Panc1 (cell line): ENCODE data around the gene NFATC2IP. TPM values are rescaled to one million over a fixed set of nuclear protein-coding genes. Genes with fewer than 3 reads are reported as not detected.
A peak's percentile ranks its signal among the peaks of the same experiment; 100 is the strongest.

Experiments
- ATAC-seq: fragments of 200-7000 bp; cut with Tn5 transposase; 2 replicates; pipeline ENCODE4 v1.9.1; 2020; ENCODE audit warnings: mild to moderate bottlenecking, moderate library complexity
- BruUV-seq: library from RNA; stranded (reverse); fragments of 400-500 nt; replicated peaks from 2 replicates; lab custom pipeline; 2021; lab: Mats Ljungman, UMichigan
- CTCF ChIA-PET: fragments of 300-600 bp; sonication (Branson Sonifier 250); formaldehyde crosslinking; loops from one replicate; lab custom pipeline; 2022; ENCODE audit warnings: antibody characterized with exemption; lab: Charles Lee
- POLR2A ChIA-PET: fragments of 300-600 bp; sonication (Branson Sonifier 250); formaldehyde crosslinking; loops from one replicate; lab custom pipeline; 2022; ENCODE audit warnings: antibody characterized with exemption; lab: Charles Lee
- DNase-seq: peaks from one replicate; pipeline ENCODE4 v3.0.0-alpha.2; 2010; ENCODE audit warnings: low read depth, low spot score
- H3K27ac ChIP-seq: 2 replicates; pipeline ENCODE4 v1.5.1; 2011; ENCODE audit warnings: mild to moderate bottlenecking, low read length, inconsistent platforms
- H3K27me3 ChIP-seq: fragments of 200-500 bp; sonication (Bioruptor generic); 2 replicates; pipeline ENCODE4 v1.6.0; 2014; ENCODE audit warnings: low read length, inconsistent platforms; ENCODE audit not compliant: control insufficient read depth, insufficient read depth
- H3K36me3 ChIP-seq: fragments of 200-500 bp; sonication (Bioruptor generic); 2 replicates; pipeline ENCODE4 v1.5.1; 2014; ENCODE audit warnings: inconsistent platforms, mild to moderate bottlenecking, low read length, moderate library complexity; ENCODE audit not compliant: control insufficient read depth, insufficient read depth
- H3K4me1 ChIP-seq: 2 replicates; pipeline ENCODE4 v1.5.1; 2011; ENCODE audit warnings: inconsistent platforms, mild to moderate bottlenecking, low read length, moderate library complexity; ENCODE audit not compliant: control insufficient read depth, insufficient read depth
- H3K4me3 ChIP-seq, 2 experiments: 2 replicates each; pipeline ENCODE4 v1.5.1; 2011 to 2012; ENCODE audit warnings: low read depth in 2 of 2, low read length in 2 of 2, mild to moderate bottlenecking in 2 of 2, inconsistent platforms in 1 of 2, moderate library complexity in 1 of 2
- H3K9me3 ChIP-seq: fragments of 200-500 bp; sonication (Bioruptor generic); 2 replicates; pipeline ENCODE4 v1.5.1; 2014; ENCODE audit warnings: low read depth, mild to moderate bottlenecking, inconsistent platforms, low read length, moderate library complexity; ENCODE audit not compliant: control insufficient read depth, insufficient read depth
- POLR2AphosphoS5 ChIP-seq: IDR thresholded peaks from 2 replicates; pipeline ENCODE4 v1.6.1; 2012; ENCODE audit warnings: mild to moderate bottlenecking, low read depth, low read length, moderate library complexity
- REST ChIP-seq, 2 experiments: IDR thresholded peaks; 2 replicates each; pipeline ENCODE4 v1.6.1; 2011 to 2012; ENCODE audit warnings: low read depth in 2 of 2, control low read depth in 1 of 2, low read length in 1 of 2, mild to moderate bottlenecking in 1 of 2, moderate library complexity in 1 of 2; ENCODE audit not compliant: insufficient read depth in 1 of 2
- SIN3A ChIP-seq: IDR thresholded peaks from 2 replicates; pipeline ENCODE4 v1.6.1; 2012; ENCODE audit warnings: low read depth, mild to moderate bottlenecking, low read length, moderate library complexity, borderline replicate concordance; ENCODE audit not compliant: insufficient read depth
- TCF7L2 ChIP-seq: IDR thresholded peaks from 2 replicates; pipeline ENCODE4 v1.6.1; 2011; ENCODE audit warnings: mild to moderate bottlenecking, low read depth, low read length, inconsistent platforms
- in situ Hi-C: cut with HindIII; loops from 2 replicates; pipeline ENCODE4 v1.10.0; 2016; ENCODE audit warnings: low sequenced_read_pairs, low pct_unique_long_range_greater_than_20kb
- intact Hi-C: fragments of 100-400 bp; cut with micrococcal nuclease; formaldehyde crosslinking; loops from one replicate; pipeline ENCODE4 v1.10.0; 2022; ENCODE audit not compliant: unreplicated experiment
- total RNA-seq: library from RNA; stranded (reverse); gene quantifications from one replicate; pipeline ENCODE4 v1.2.1, GENCODE V29; 2021; ENCODE audit not compliant: unreplicated experiment
- TF ChIP-seq, protein P1 (sequence below): fragments of 450-650 bp; IDR thresholded peaks from 2 replicates; pipeline ENCODE4 v1.5.1; 2017; ENCODE audit warnings: mild to moderate bottlenecking

Gene NFATC2IP
- total RNA-seq, 1 experiment from 2014 or later = 47.3 TPM

DNA sequence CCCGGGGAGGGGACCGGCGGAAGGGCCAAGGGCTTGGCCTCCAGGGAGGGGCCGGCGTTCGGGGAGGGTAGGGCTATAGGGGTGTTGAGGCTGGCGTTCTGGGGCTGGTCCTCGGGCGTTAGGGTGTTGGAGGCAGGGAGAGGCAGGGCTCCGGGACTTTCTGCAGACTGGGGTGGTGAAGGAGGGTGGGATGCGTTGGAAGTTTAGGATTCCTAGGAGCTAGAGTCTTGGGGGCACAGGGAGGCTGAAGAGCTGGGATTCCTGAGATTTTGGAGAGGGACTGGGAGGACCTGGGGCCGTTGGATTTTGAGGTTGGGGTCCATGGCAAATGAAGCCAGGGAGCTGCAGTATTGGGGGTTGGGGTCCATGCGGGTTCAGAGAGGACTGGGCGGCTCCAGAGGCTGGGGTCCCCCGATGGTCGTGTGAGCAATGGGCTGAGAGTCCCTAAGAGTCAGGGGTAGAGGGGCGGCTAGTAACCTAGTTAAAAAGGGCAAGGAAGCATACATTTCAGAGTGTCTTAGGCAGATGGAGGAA, 740 bp downstream of the NFATC2IP start:
- Histone ChIP-seq H3K4me1 (peaks cover 4% of the 10 kb centered on the region; the same call in 1 of the 2 replicates), H3K27ac (peak overlapping the region; percentile 73), H3K36me3 (peaks cover 4% of the 10 kb centered on the region), H3K4me3 (peak overlapping the region; percentile 61 to 82), H3K9me3 (no peaks in the 10 kb centered on the region), H3K27me3 (no peaks in the 10 kb centered on the region)
- CTCF ChIA-PET = no interaction called here
- no TSS peak for BruUV-seq
- ATAC-seq = no peak
- DNase-seq = no peak
- in situ Hi-C loops = no loop called here
- POLR2A ChIA-PET = no interaction called here
- no peak for TF ChIP-seq POLR2AphosphoS5
- TF ChIP-seq, protein P1, sequence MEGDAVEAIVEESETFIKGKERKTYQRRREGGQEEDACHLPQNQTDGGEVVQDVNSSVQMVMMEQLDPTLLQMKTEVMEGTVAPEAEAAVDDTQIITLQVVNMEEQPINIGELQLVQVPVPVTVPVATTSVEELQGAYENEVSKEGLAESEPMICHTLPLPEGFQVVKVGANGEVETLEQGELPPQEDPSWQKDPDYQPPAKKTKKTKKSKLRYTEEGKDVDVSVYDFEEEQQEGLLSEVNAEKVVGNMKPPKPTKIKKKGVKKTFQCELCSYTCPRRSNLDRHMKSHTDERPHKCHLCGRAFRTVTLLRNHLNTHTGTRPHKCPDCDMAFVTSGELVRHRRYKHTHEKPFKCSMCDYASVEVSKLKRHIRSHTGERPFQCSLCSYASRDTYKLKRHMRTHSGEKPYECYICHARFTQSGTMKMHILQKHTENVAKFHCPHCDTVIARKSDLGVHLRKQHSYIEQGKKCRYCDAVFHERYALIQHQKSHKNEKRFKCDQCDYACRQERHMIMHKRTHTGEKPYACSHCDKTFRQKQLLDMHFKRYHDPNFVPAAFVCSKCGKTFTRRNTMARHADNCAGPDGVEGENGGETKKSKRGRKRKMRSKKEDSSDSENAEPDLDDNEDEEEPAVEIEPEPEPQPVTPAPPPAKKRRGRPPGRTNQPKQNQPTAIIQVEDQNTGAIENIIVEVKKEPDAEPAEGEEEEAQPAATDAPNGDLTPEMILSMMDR = no peak
- TF ChIP-seq SIN3A = no peak
- TF ChIP-seq TCF7L2 = no peak
- no peak for TF ChIP-seq REST (IDR thresholded peaks at IDR 0.05; ENCODE audit: insufficient read depth in 1 of 2, low read depth in 2 of 2, low read length in 1 of 2)
- intact Hi-C loops = no loop called here

DNA sequence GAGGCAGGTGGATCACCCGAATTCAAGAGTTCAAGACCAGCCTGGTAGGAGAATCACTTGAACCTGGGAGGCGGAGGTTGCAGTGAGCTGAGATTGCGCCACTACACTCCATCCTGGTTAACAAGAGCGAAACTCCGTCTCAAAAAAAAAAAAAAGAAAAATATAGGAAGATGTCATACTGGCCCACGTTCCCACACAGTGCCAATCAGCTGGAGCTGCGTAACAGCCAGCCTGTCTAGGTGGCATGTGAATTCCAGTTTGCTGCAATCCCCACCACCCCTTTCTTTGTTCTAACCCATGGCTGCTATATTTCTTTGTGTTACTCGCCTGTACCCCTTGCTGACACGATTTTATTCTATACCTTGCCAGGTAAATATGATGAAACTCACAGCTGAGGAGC, 7.5 kb downstream of the NFATC2IP start:
- intact Hi-C loops = no loop called here
- in situ Hi-C loops = no loop called here
- DNase-seq (no peak), ATAC-seq (no peak)
- ChIA-PET POLR2A (no interaction called here), CTCF (interaction anchor here (0.5 kb wide), 1 partner anchor 141 kb away, joined by 3 read pairs; no protein-coding TSS in a partner anchor)
- Histone ChIP-seq H3K4me1 (no peaks in the 10 kb centered on the region), H3K36me3 (peaks cover 8% of the 10 kb centered on the region), H3K27ac (no peak overlapping the region), H3K27me3 (no peaks in the 10 kb centered on the region), H3K4me3 (no peak overlapping the region), H3K9me3 (no peaks in the 10 kb centered on the region)
- TF ChIP-seq REST (IDR thresholded peaks at IDR 0.05; ENCODE audit: insufficient read depth in 1 of 2, low read depth in 2 of 2, low read length in 1 of 2) (no peak), POLR2AphosphoS5 (no peak), SIN3A (no peak), TCF7L2 (no peak)
- TF ChIP-seq, protein P1 = no peak
- no TSS peak for BruUV-seq
